ENCODE data around the gene CD33. TPM values are rescaled to one million over a fixed set of nuclear protein-coding genes. Genes with fewer than 3 reads are reported as not detected.

Gene CD33
- total and polyA plus RNA-seq, 9 of the 15 experiments (the other 6 are each of a cell fraction or from before 2014, with no cell fraction given), result 36.1 to 88.6 (median 49.6) TPM

- no peak for TF ChIP-seq ZNF609 (CRISPR knock-in tag; IDR thresholded peaks at IDR 0.05; ENCODE audit: borderline replicate concordance)
- no peak for TF ChIP-seq PHB (CRISPR knock-in tag; IDR thresholded peaks at IDR 0.05)
- TF ChIP-seq SMAD3 (CRISPR knock-in tag; conservative IDR thresholded peaks at IDR 0.05), result no peak
- TF ChIP-seq EHMT2 (IDR thresholded peaks at IDR 0.05), result no peak
- TF ChIP-seq MCM5 (IDR thresholded peaks at IDR 0.05; ENCODE audit: low read depth), result no peak
- no peak for TF ChIP-seq POU5F1 (IDR thresholded peaks at IDR 0.05; ENCODE audit: borderline replicate concordance, low read depth, low read length, partially characterized antibody)
- TF ChIP-seq NKRF (IDR thresholded peaks at IDR 0.05; ENCODE audit: borderline replicate concordance), result no peak
- no peak for TF ChIP-seq ZBTB33 (CRISPR knock-in tag; IDR thresholded peaks at IDR 0.05)
- TF ChIP-seq CCNT2 (IDR thresholded peaks at IDR 0.05; ENCODE audit: borderline replicate concordance, extremely low read depth, insufficient read length, low read depth, low read length), result no peak
- no peak for TF ChIP-seq HNRNPH1 (optimal IDR thresholded peaks at IDR 0.05; ENCODE audit: low read depth, low read length)
These were observed 4.9 kb upstream of the CD33 start (continued) for GRCh38 chr19:51219971-51220370.
